Progenitor cell of endocrine pancreas (in vitro differentiated cells): ENCODE measurements around the gene ZNRD2. TPM values are rescaled to one million over a fixed set of nuclear protein-coding genes. Genes with fewer than 3 reads are reported as not detected.

Source experiments
- DNase-seq: peaks from one replicate; pipeline ENCODE4 v3.0.0; 2021; ENCODE audit warnings: low spot score; ENCODE audit not compliant: unreplicated experiment
- H3K27ac Mint-ChIP-seq: 2 replicates; pipeline ENCODE4 v1.8.0; 2021; ENCODE audit warnings: mild to moderate bottlenecking, moderate library complexity, mixed read lengths
- H3K27me3 Mint-ChIP-seq: 2 replicates; pipeline ENCODE4 v1.8.0; 2021; ENCODE audit warnings: mixed read lengths
- H3K36me3 Mint-ChIP-seq: 2 replicates; pipeline ENCODE4 v1.8.0; 2022; ENCODE audit warnings: mixed read lengths; ENCODE audit not compliant: insufficient read depth
- H3K4me1 Mint-ChIP-seq: 2 replicates; pipeline ENCODE4 v1.8.0; 2021; ENCODE audit warnings: low read depth, mixed read lengths
- H3K4me3 Mint-ChIP-seq: 2 replicates; pipeline ENCODE4 v1.8.0; 2021; ENCODE audit warnings: low read depth, mild to moderate bottlenecking, moderate library complexity, mixed read lengths
- H3K9me3 Mint-ChIP-seq: 2 replicates; pipeline ENCODE4 v1.8.0; 2021; ENCODE audit warnings: low read depth, mixed read lengths
- CTCF ChIP-seq: fragments of 200-600 bp; sonication (generic); IDR thresholded peaks from one replicate; pipeline ENCODE4 v1.5.0; 2021; ENCODE audit warnings: antibody characterized with exemption, mild to moderate bottlenecking; ENCODE audit not compliant: unreplicated experiment
- total RNA-seq: library from RNA; stranded (reverse); gene quantifications from 2 replicates; pipeline ENCODE4 v1.2.1, GENCODE V29; 2021

ZNRD2 gene
- total RNA-seq, 1 donor from 2014 or later = 25.9 TPM

DNA sequence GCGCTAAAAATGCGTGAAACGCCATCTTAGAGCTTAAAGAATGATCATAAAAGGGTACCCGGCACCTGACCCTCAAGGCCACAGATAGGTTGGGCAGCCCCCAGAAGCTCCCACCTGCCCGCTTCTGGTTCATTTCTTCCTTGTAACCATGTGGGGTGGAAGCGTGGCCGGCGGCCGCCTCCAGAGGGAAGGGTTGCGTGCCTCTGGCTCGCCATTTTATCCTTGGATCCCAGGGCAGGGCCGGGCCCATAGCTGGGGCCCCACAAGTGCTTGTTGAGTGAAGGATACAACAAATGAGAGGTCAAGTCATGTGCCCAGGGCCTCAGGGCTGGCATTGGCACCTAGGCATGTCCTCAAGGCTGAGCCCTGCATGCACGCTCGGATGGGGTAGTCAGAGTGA, 51.2 kb downstream of the ZNRD2 start:
- no peak overlapping the region for H3K4me3 Mint-ChIP-seq
- H3K36me3 Mint-ChIP-seq = peaks cover 8% of the 10 kb centered on the region
- no peak overlapping the region for H3K27ac Mint-ChIP-seq
- H3K4me1 Mint-ChIP-seq = peaks cover 5% of the 10 kb centered on the region
- H3K9me3 Mint-ChIP-seq = no peaks in the 10 kb centered on the region
- DNase-seq = no peak
- H3K27me3 Mint-ChIP-seq = no peaks in the 10 kb centered on the region
- TF ChIP-seq CTCF = no peak

Other genes with a start within 250 kb of the ZNRD2 start
- gene DPF2, start 236.6 kb upstream of the ZNRD2 start, total RNA-seq = 81.9 and 96.5 TPM in 2 replicates
- gene TIGD3, start 215.7 kb upstream of the ZNRD2 start, total RNA-seq = 3.0 and 3.8 TPM in 2 replicates
- gene SLC25A45, start 187.8 kb upstream of the ZNRD2 start, total RNA-seq = 4.0 and 5.3 TPM in 2 replicates
- 27.3 and 27.5 TPM in 2 replicates for gene FRMD8, start 183.8 kb upstream of the ZNRD2 start, total RNA-seq
- 78.8 and 99.9 TPM in 2 replicates for gene NEAT1, start 147.7 kb upstream of the ZNRD2 start, total RNA-seq
- gene MALAT1, start 71.4 kb upstream of the ZNRD2 start, total RNA-seq = 16,546 and 17,116 TPM in 2 replicates
- 61.4 and 66.3 TPM in 2 replicates for gene SCYL1, start 45.4 kb upstream of the ZNRD2 start, total RNA-seq
- gene LTBP3, start 12.1 kb upstream of the ZNRD2 start, total RNA-seq = 55.3 and 57.7 TPM in 2 replicates
- gene FAM89B, start 2.1 kb downstream of the ZNRD2 start, total RNA-seq = 62.5 and 65.0 TPM in 2 replicates
- 13.0 and 15.2 TPM in 2 replicates for gene EHBP1L1, start 5.6 kb downstream of the ZNRD2 start, total RNA-seq
- gene KCNK7, start 25.3 kb downstream of the ZNRD2 start, total RNA-seq = 0.95 and 1.7 TPM in 2 replicates
- gene MAP3K11, start 43.7 kb downstream of the ZNRD2 start, total RNA-seq = 61.4 and 63.8 TPM in 2 replicates
- gene PCNX3, start 45.3 kb downstream of the ZNRD2 start, total RNA-seq = 59.5 and 66.0 TPM in 2 replicates
- gene SIPA1, start 67.6 kb downstream of the ZNRD2 start, total RNA-seq = 19.5 and 20.2 TPM in 2 replicates
- gene RELA, start 92.4 kb downstream of the ZNRD2 start, total RNA-seq = 54.2 and 54.5 TPM in 2 replicates
- 65.8 and 73.1 TPM in 2 replicates for gene KAT5, start 141.8 kb downstream of the ZNRD2 start, total RNA-seq
- 38.5 and 44.0 TPM in 2 replicates for gene RNASEH2C, start 150.3 kb downstream of the ZNRD2 start, total RNA-seq
- gene AP5B1, start 210.5 kb downstream of the ZNRD2 start, total RNA-seq = 18.4 and 19.3 TPM in 2 replicates
- 12.4 and 12.7 TPM in 2 replicates for gene OVOL1, start 216.6 kb downstream of the ZNRD2 start, total RNA-seq